ENCODE results near the gene E2F8.

- TF ChIP-seq EP300 (IDR thresholded peaks at IDR 0.05; ENCODE audit: borderline replicate concordance) (no peak), REST (IDR thresholded peaks at IDR 0.05; ENCODE audit: low read depth) (no peak), CREB1 (IDR thresholded peaks at IDR 0.05; ENCODE audit: low read depth) (no peak), FOXM1 (IDR thresholded peaks at IDR 0.05; ENCODE audit: borderline replicate concordance, low read depth) (no peak), EGR1 (IDR thresholded peaks at IDR 0.05) (no peak), YY1 (IDR thresholded peaks at IDR 0.05; ENCODE audit: low read depth) (no peak), TAF1 (IDR thresholded peaks at IDR 0.05; ENCODE audit: low read depth) (no peak), CEBPB (IDR thresholded peaks at IDR 0.05) (no peak), RAD21 (IDR thresholded peaks at IDR 0.05; ENCODE audit: low read depth) (no peak), TEAD4 (IDR thresholded peaks at IDR 0.05) (no peak), ZBTB7A (IDR thresholded peaks at IDR 0.05; ENCODE audit: low read depth) (no peak)
- TF ChIP-seq, protein P1, sequence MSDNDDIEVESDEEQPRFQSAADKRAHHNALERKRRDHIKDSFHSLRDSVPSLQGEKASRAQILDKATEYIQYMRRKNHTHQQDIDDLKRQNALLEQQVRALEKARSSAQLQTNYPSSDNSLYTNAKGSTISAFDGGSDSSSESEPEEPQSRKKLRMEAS (IDR thresholded peaks at IDR 0.05) = no peak
Measured at GRCh38 chr11:19176629-19177186, 64.0 kb downstream of the E2F8 start.

All from Ishikawa (cell line).